A673 (cell line): ENCODE results near the gene GABBR1. TPM values are rescaled to one million over a fixed set of nuclear protein-coding genes. Genes with fewer than 3 reads are reported as not detected.

Source experiments
- BruUV-seq: library from RNA; stranded (reverse); fragments of 400-500 nt; replicated peaks from 2 replicates; lab custom pipeline; 2021; lab: Mats Ljungman, UMichigan
- CTCF ChIA-PET: fragments of 300-600 bp; sonication (Branson Sonifier 250); formaldehyde crosslinking; loops from one replicate; lab custom pipeline; 2022; ENCODE audit warnings: antibody characterized with exemption; lab: Charles Lee
- POLR2A ChIA-PET: fragments of 300-600 bp; sonication (Branson Sonifier 250); formaldehyde crosslinking; loops from one replicate; lab custom pipeline; 2022; ENCODE audit warnings: antibody characterized with exemption; ENCODE audit not compliant: low non-redundant PET; lab: Charles Lee
- DNase-seq: peaks from one replicate; pipeline ENCODE4 v3.0.0-alpha.2; 2015; ENCODE audit warnings: low spot score
- H3K27ac ChIP-seq: fragments of 200-600 bp; sonication (generic); 2 replicates; pipeline ENCODE4 v1.5.1; 2016; ENCODE audit warnings: mixed run types, low read depth, mild to moderate bottlenecking, mixed read lengths, antibody characterized with exemption, low read length; ENCODE audit not compliant: poor library complexity, severe bottlenecking
- H3K27me3 ChIP-seq: fragments of 200-600 bp; sonication (generic); replicated peaks from 2 replicates; pipeline ENCODE4 v1.6.1; 2017; ENCODE audit warnings: mixed run types, low read depth, mild to moderate bottlenecking, mixed read lengths, antibody characterized with exemption, low read length; ENCODE audit not compliant: insufficient read depth, poor library complexity
- H3K36me3 ChIP-seq: fragments of 200-600 bp; sonication (generic); 2 replicates; pipeline ENCODE4 v1.6.1; 2016; ENCODE audit warnings: mixed run types, mild to moderate bottlenecking, mixed read lengths, antibody characterized with exemption, low read length; ENCODE audit not compliant: insufficient read depth, poor library complexity, severe bottlenecking
- H3K4me1 ChIP-seq: fragments of 200-600 bp; sonication (generic); 2 replicates; pipeline ENCODE4 v1.6.1; 2017; ENCODE audit warnings: mixed run types, mild to moderate bottlenecking, mixed read lengths, antibody characterized with exemption, low read length; ENCODE audit not compliant: insufficient read depth, poor library complexity, severe bottlenecking
- H3K4me3 ChIP-seq: fragments of 200-600 bp; sonication (generic); 2 replicates; pipeline ENCODE4 v1.5.1; 2016; ENCODE audit warnings: low read depth, mixed run types, mild to moderate bottlenecking, mixed read lengths, low read length; ENCODE audit not compliant: poor library complexity, severe bottlenecking
- H3K9me3 ChIP-seq: fragments of 200-600 bp; sonication (generic); 2 replicates; pipeline ENCODE4 v1.6.1; 2016; ENCODE audit warnings: mixed run types, low read depth, mild to moderate bottlenecking, mixed read lengths, antibody characterized with exemption, low read length; ENCODE audit not compliant: poor library complexity, severe bottlenecking
- CTCF ChIP-seq: fragments of 300-800, 200-600 bp; sonication (generic); conservative IDR thresholded peaks from 2 replicates; pipeline ENCODE4 v1.5.1; 2017; ENCODE audit warnings: low read depth, mild to moderate bottlenecking, antibody characterized with exemption, low read length, moderate library complexity, mixed read lengths
- EZH2 ChIP-seq: fragments of 200-600 bp; sonication (generic); IDR thresholded peaks from 2 replicates; pipeline ENCODE4 v1.6.1; 2017; ENCODE audit warnings: borderline replicate concordance, low read depth, mild to moderate bottlenecking, mixed read lengths, antibody characterized with exemption, low read length; ENCODE audit not compliant: poor library complexity, severe bottlenecking
- intact Hi-C: fragments of 100-400 bp; cut with micrococcal nuclease; formaldehyde crosslinking; loops from one replicate; pipeline ENCODE4 v1.10.0; 2022; ENCODE audit not compliant: unreplicated experiment
- total RNA-seq: library from RNA; stranded (reverse); gene quantifications from 2 replicates; pipeline ENCODE4 v1.2.3, GENCODE V29; 2021

GABBR1 gene
- total RNA-seq, 1 experiment from 2014 or later, result 81.3 TPM

GRCh38 chr6:29633534-29633905 lies 537 bp upstream of the GABBR1 start:
- peak overlapping the region; percentile 77 for H3K27ac ChIP-seq
- H3K9me3 ChIP-seq, result no peaks in the 10 kb centered on the region
- ChIA-PET CTCF (interaction anchor here (0.6 to 2.0 kb wide), 5 partner anchors 14 to 258 kb away, joined by 3 to 15 read pairs (median 5); no protein-coding TSS in a partner anchor), POLR2A (interaction anchor here (0.6 kb wide), 1 partner anchor 688 kb away, joined by 4 read pairs; no protein-coding TSS in a partner anchor)
- H3K4me3 ChIP-seq, result peak overlapping the region; percentile 84
- H3K36me3 ChIP-seq, result no peaks in the 10 kb centered on the region
- no peaks in the 10 kb centered on the region for H3K27me3 ChIP-seq
- DNase-seq, result peak; percentile 42
- TF ChIP-seq EZH2, result no peak
- TF ChIP-seq CTCF, result no peak
- no TSS peak for BruUV-seq
- H3K4me1 ChIP-seq, result peaks cover 33% of the 10 kb centered on the region
- intact Hi-C loops, result no loop called here

GRCh38 chr6:29631860-29632731 lies 887 bp downstream of the GABBR1 start:
- TF ChIP-seq CTCF, result no peak
- TF ChIP-seq EZH2, result no peak
- POLR2A ChIA-PET, result no interaction called here
- BruUV-seq, result TSS peak; percentile 45
- intact Hi-C loops, result no loop called here
- CTCF ChIA-PET, result interaction anchor here (0.6 to 2.0 kb wide), 4 partner anchors 17 to 406 kb away, joined by 3 to 15 read pairs (median 6); no protein-coding TSS in a partner anchor
- peak overlapping the region; percentile 77 for H3K27ac ChIP-seq
- DNase-seq, result peak; percentile 82
- no peaks in the 10 kb centered on the region for H3K36me3 ChIP-seq
- peaks cover 35% of the 10 kb centered on the region for H3K4me1 ChIP-seq
- no peaks in the 10 kb centered on the region for H3K27me3 ChIP-seq
- H3K4me3 ChIP-seq, result peak overlapping the region; percentile 84
- no peaks in the 10 kb centered on the region for H3K9me3 ChIP-seq

- no peaks in the 10 kb centered on the region for H3K36me3 ChIP-seq
- H3K27me3 ChIP-seq, result no peaks in the 10 kb centered on the region
- BruUV-seq, result no TSS peak
- TF ChIP-seq EZH2, result no peak
- TF ChIP-seq CTCF, result no peak
- ChIA-PET POLR2A (no interaction called here), CTCF (no interaction called here)
- DNase-seq, result no peak
- no peaks in the 10 kb centered on the region for H3K9me3 ChIP-seq
- H3K4me1 ChIP-seq, result peaks cover 43% of the 10 kb centered on the region
- no peak overlapping the region for H3K27ac ChIP-seq
- intact Hi-C loops, result no loop called here
- H3K4me3 ChIP-seq, result peak overlapping the region; percentile 84
Measured at GRCh38 chr6:29631209-29631810, 1.7 kb downstream of the GABBR1 start.
